Endothelial cell of umbilical vein (primary cell): ENCODE data around the gene ZBTB46. TPM values are rescaled to one million over a fixed set of nuclear protein-coding genes. Genes with fewer than 3 reads are reported as not detected.

Experiments used
- BruUV-seq: library from RNA; stranded (reverse); fragments of 400-500 nt; replicated peaks from 2 replicates; lab custom pipeline; 2021; lab: Mats Ljungman, UMichigan
- CTCF ChIA-PET: fragments of 300-600, 350-600 bp; sonication (Branson Sonifier 250); formaldehyde crosslinking; loops from one replicate; lab custom pipeline; 2021; ENCODE audit warnings: antibody characterized with exemption, inconsistent platforms; lab: Charles Lee
- POLR2A ChIA-PET: fragments of 300-600, 350-600 bp; sonication (Branson Sonifier 250); formaldehyde crosslinking; loops from one replicate; lab custom pipeline; 2021; ENCODE audit warnings: antibody characterized with exemption, inconsistent platforms; lab: Charles Lee
- DNase-seq: peaks from one replicate; pipeline ENCODE4 v3.0.0-alpha.2; 2011; ENCODE audit warnings: low read depth, low spot score
- FAIRE-seq: peaks from 2 replicates; lab custom pipeline; 2011; peaks lifted over from hg19 to GRCh38; lab: Jason Lieb, UNC
- H2AFZ ChIP-seq: 2 replicates; pipeline ENCODE4 v1.6.0; 2012; ENCODE audit warnings: low read depth, low read length, control low read depth, inconsistent platforms
- H3K27ac ChIP-seq: 2 replicates; pipeline ENCODE4 v1.5.1; 2011; ENCODE audit warnings: low read depth, mild to moderate bottlenecking, control low read depth, low read length, moderate library complexity; ENCODE audit not compliant: insufficient read depth
- H3K27me3 ChIP-seq, 2 experiments: 2 replicates each; pipeline versions ENCODE4 v1.6.0 to v1.6.1; 2011; ENCODE audit warnings: low read length in 2 of 2, mixed read lengths in 1 of 2; ENCODE audit not compliant: control insufficient read depth in 2 of 2, insufficient read depth in 2 of 2
- H3K36me3 ChIP-seq, 2 experiments: 2 replicates in 1 of 2; 3 replicates in 1 of 2; pipeline ENCODE4 v1.5.1; 2011; ENCODE audit warnings: low read length in 2 of 2, mild to moderate bottlenecking in 1 of 2, moderate library complexity in 1 of 2; ENCODE audit not compliant: control insufficient read depth in 2 of 2, insufficient read depth in 2 of 2; ENCODE audit errors: extremely low read depth in 1 of 2
- H3K4me1 ChIP-seq: 3 replicates; pipeline ENCODE4 v1.5.1; 2011; ENCODE audit warnings: mild to moderate bottlenecking, low read length; ENCODE audit not compliant: control insufficient read depth, insufficient read depth; ENCODE audit errors: extremely low read depth
- H3K4me2 ChIP-seq: 2 replicates; pipeline ENCODE4 v1.6.1; 2011; ENCODE audit warnings: low read length, control low read depth, mixed read lengths; ENCODE audit not compliant: insufficient read depth
- H3K4me3 ChIP-seq, 3 experiments: fragments of 200-600 bp in 1 of 3; sonication (generic), shearing (Covaris generic) in 1 of 3; replicated peaks in 1 of 3; 2 replicates each; pipeline ENCODE4 v1.5.1; 2011 to 2016; ENCODE audit warnings: control low read depth in 3 of 3, low read length in 3 of 3, mild to moderate bottlenecking in 2 of 3, inconsistent platforms in 1 of 3, low read depth in 1 of 3, moderate library complexity in 1 of 3; ENCODE audit not compliant: insufficient read depth in 1 of 3
- H3K79me2 ChIP-seq: 2 replicates; pipeline ENCODE4 v1.6.0; 2012; ENCODE audit warnings: low read length, inconsistent platforms; ENCODE audit not compliant: control insufficient read depth, insufficient read depth
- H3K9ac ChIP-seq: replicated peaks from 2 replicates; pipeline ENCODE3; 2011; ENCODE audit warnings: low read length, control low read depth; ENCODE audit not compliant: insufficient read depth; ENCODE audit errors: extremely low read depth
- H3K9me1 ChIP-seq: replicated peaks from 3 replicates; pipeline ENCODE4 v1.6.0; 2011; ENCODE audit warnings: mild to moderate bottlenecking, low read length; ENCODE audit not compliant: control insufficient read depth, insufficient read depth; ENCODE audit errors: extremely low read depth
- H3K9me3 ChIP-seq: replicated peaks from 2 replicates; pipeline ENCODE4 v1.5.1; 2012; ENCODE audit warnings: low read length, inconsistent platforms; ENCODE audit not compliant: control insufficient read depth, insufficient read depth
- H4K20me1 ChIP-seq: replicated peaks from 2 replicates; pipeline ENCODE3; 2011; ENCODE audit warnings: mild to moderate bottlenecking, low read length; ENCODE audit not compliant: control insufficient read depth, insufficient read depth; ENCODE audit errors: extremely low read depth
- EZH2 ChIP-seq: IDR thresholded peaks from 2 replicates; pipeline ENCODE4 v1.6.1; 2012; ENCODE audit warnings: borderline replicate concordance, low read depth, mild to moderate bottlenecking, moderate library complexity, low read length, inconsistent platforms; ENCODE audit not compliant: severe bottlenecking
- FOS ChIP-seq: IDR thresholded peaks from 2 replicates; pipeline ENCODE4 v1.6.1; 2011; ENCODE audit warnings: mild to moderate bottlenecking, low read length, moderate library complexity, borderline replicate concordance; ENCODE audit not compliant: insufficient read depth
- GATA2 ChIP-seq: IDR thresholded peaks from 2 replicates; pipeline ENCODE4 v1.7.0; 2011; ENCODE audit warnings: low read depth, mild to moderate bottlenecking, moderate library complexity, mixed read lengths, low read length; ENCODE audit not compliant: insufficient read length, insufficient read depth
- JUN ChIP-seq: IDR thresholded peaks from 2 replicates; pipeline ENCODE4 v1.6.1; 2011; ENCODE audit warnings: borderline replicate concordance, low read depth; ENCODE audit not compliant: insufficient read length, insufficient read depth
- MYC ChIP-seq: IDR thresholded peaks from one replicate; pipeline ENCODE4 v1.6.1; 2011; ENCODE audit warnings: mild to moderate bottlenecking, low read depth, low read length
- POLR2A ChIP-seq: IDR thresholded peaks from 2 replicates; pipeline ENCODE4 v1.6.1; 2012; ENCODE audit warnings: low read depth, mild to moderate bottlenecking, control low read depth, low read length
- POLR2AphosphoS5 ChIP-seq: IDR thresholded peaks from 2 replicates; pipeline ENCODE4 v1.6.1; 2012; ENCODE audit warnings: low read depth, mild to moderate bottlenecking, control low read depth, low read length, moderate library complexity; ENCODE audit not compliant: insufficient read depth
- dilution Hi-C: fragments of 300-500 bp; cut with MboI; formaldehyde crosslinking; loops from one replicate; pipeline ENCODE4 v1.15.0; 2019; ENCODE audit warnings: low sequenced_read_pairs; ENCODE audit not compliant: extremely low pct_ligation_motif_present
- intact Hi-C: fragments of 100-400 bp; cut with micrococcal nuclease; formaldehyde crosslinking; loops from one replicate; pipeline ENCODE4 v1.10.0; 2022
- polyA plus RNA-seq, 4 experiments: library from polyadenylated mRNA; depleted of rRNA in 3 of 4; stranded (reverse) in 3 of 4; unstranded in 1 of 4; fragments of >200 nt; gene quantifications; 2 replicates each; pipeline versions ENCODE4 v1.2.1 to v1.2.3, GENCODE V29; 2011 to 2012; ENCODE audit warnings: missing spikeins in 1 of 4
- total RNA-seq: library from RNA; stranded (reverse); gene quantifications from 2 replicates; pipeline ENCODE4 v1.2.3, GENCODE V29; 2021
- TF ChIP-seq, protein P1 (sequence below): IDR thresholded peaks from 2 replicates; pipeline ENCODE4 v1.6.1; 2011; ENCODE audit not compliant: insufficient read depth, insufficient read length
- TF ChIP-seq, protein P2 (sequence below), 2 donors: IDR thresholded peaks; 1 replicate in 1 of 2; 2 replicates in 1 of 2; pipeline ENCODE4 v1.5.1; 2011; ENCODE audit warnings: low read length in 2 of 2, mild to moderate bottlenecking in 2 of 2, moderate library complexity in 2 of 2, control low read depth in 1 of 2, inconsistent platforms in 1 of 2, low read depth in 1 of 2; ENCODE audit not compliant: insufficient read depth in 1 of 2; ENCODE audit errors: extremely low read depth in 1 of 2

The ZBTB46 gene
- total and polyA plus RNA-seq, 2 donors (not counting 3 experiments of a cell fraction or from before 2014, with no cell fraction given): 1.3 to 7.1 TPM

DNA sequence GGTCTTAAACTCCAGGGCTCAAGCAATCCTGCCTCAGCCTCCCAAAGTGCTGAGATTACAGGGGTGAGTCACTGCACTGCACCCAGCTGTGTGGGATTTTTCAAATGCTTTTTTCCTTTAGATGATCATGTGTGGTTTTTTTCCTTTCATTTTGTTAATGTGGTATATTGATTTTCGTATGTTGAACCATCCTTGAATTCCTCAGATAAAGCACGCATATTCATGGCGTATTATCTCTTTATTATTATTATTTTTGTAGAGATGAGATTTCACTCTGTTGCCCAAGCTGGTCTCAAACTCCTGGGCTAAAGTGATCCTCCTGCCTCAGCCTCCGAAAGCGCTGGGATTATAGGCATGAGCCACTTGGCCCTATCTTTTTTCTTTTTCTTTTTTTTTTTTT is 116.2 kb downstream of the ZBTB46 start:
- BruUV-seq: no TSS peak
- H3K9me3 ChIP-seq: no peaks in the 10 kb centered on the region
- H3K9ac ChIP-seq: no peak overlapping the region
- H3K27me3 ChIP-seq: no peaks in the 10 kb centered on the region
- TF ChIP-seq, protein P1, sequence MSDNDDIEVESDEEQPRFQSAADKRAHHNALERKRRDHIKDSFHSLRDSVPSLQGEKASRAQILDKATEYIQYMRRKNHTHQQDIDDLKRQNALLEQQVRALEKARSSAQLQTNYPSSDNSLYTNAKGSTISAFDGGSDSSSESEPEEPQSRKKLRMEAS: no peak
- TF ChIP-seq FOS (no peak), GATA2 (no peak), EZH2 (no peak), POLR2A (no peak), JUN (no peak), MYC (no peak), POLR2AphosphoS5 (no peak)
- TF ChIP-seq, protein P2, sequence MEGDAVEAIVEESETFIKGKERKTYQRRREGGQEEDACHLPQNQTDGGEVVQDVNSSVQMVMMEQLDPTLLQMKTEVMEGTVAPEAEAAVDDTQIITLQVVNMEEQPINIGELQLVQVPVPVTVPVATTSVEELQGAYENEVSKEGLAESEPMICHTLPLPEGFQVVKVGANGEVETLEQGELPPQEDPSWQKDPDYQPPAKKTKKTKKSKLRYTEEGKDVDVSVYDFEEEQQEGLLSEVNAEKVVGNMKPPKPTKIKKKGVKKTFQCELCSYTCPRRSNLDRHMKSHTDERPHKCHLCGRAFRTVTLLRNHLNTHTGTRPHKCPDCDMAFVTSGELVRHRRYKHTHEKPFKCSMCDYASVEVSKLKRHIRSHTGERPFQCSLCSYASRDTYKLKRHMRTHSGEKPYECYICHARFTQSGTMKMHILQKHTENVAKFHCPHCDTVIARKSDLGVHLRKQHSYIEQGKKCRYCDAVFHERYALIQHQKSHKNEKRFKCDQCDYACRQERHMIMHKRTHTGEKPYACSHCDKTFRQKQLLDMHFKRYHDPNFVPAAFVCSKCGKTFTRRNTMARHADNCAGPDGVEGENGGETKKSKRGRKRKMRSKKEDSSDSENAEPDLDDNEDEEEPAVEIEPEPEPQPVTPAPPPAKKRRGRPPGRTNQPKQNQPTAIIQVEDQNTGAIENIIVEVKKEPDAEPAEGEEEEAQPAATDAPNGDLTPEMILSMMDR (IDR thresholded peaks at IDR 0.05; ENCODE audit: extremely low read depth in 1 of 2, insufficient read depth in 1 of 2, low read depth in 1 of 2, low read length in 2 of 2): no peak
- H2AFZ ChIP-seq: no peak overlapping the region
- no peak overlapping the region for H3K27ac ChIP-seq
- intact Hi-C loops (no loop called here), dilution Hi-C loops (no loop called here)
- no peaks in the 10 kb centered on the region for H4K20me1 ChIP-seq
- H3K4me2 ChIP-seq: no peak overlapping the region
- no peak overlapping the region for H3K4me3 ChIP-seq
- H3K79me2 ChIP-seq: peaks cover 84% of the 10 kb centered on the region
- H3K9me1 ChIP-seq: no peaks in the 10 kb centered on the region
- peaks cover 6 to 8% of the 10 kb centered on the region in 2 experiments for H3K36me3 ChIP-seq
- CTCF ChIA-PET: no interaction called here
- POLR2A ChIA-PET: no interaction called here
- no peak for FAIRE-seq
- no peaks in the 10 kb centered on the region for H3K4me1 ChIP-seq
- no peak for DNase-seq
